Measurements from ENCODE around the gene MISP. TPM values are rescaled to one million over a fixed set of nuclear protein-coding genes. Genes with fewer than 3 reads are reported as not detected.

MISP gene
- total RNA-seq, 1 donor from 2014 or later = 0.18 TPM

DNA sequence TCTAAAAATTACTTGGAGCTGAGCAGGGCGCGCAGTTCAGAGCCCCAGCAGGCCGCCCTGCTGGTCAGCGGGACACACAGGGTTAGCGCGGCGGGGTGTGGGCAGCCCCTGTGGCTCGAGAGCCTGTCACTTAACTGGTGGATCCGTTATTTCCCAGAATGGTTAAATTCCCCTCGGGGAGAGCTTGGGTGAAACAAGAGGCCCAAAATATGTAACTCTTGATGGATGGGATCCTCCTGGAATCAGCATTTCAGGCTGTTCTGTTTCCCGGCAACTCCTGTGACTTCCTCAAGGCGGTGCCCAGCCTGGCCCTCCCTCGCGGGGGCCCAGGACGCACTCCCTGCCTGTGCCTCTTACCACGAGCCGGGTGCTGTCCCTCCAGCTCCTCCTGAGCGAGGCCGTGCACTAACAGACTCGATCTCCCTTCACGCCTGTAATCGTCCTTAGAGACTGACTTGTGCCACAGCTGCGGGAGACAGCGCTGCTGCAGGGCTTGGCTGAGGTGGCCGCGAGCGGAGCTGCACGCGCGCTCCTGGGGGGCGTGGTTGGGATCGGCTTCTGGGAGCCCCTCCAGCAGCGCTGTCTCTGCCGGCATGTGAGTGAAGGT, 56.0 kb downstream of the MISP start:
- no peak for DNase-seq (ENCODE audit: extremely low read depth, low read depth, low spot score)

- no peak for DNase-seq (ENCODE audit: extremely low read depth, low read depth, low spot score)
These were observed 56.9 kb downstream of the MISP start for GRCh38 chr19:807627-808422.

DNA sequence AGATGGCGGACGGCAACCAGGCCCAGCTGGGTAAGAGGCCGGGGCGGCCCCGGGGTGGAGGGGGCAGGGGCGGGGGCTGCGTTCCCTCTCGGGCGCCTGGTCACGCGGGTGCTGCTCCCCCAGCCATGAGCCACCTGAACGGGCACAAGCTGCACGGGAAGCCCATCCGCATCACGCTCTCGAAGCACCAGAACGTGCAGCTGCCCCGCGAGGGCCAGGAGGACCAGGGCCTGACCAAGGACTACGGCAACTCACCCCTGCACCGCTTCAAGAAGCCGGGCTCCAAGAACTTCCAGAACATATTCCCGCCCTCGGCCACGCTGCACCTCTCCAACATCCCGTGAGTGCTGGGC, 57.5 kb downstream of the MISP start:
- no peak for DNase-seq (ENCODE audit: extremely low read depth, low read depth, low spot score)

DNA sequence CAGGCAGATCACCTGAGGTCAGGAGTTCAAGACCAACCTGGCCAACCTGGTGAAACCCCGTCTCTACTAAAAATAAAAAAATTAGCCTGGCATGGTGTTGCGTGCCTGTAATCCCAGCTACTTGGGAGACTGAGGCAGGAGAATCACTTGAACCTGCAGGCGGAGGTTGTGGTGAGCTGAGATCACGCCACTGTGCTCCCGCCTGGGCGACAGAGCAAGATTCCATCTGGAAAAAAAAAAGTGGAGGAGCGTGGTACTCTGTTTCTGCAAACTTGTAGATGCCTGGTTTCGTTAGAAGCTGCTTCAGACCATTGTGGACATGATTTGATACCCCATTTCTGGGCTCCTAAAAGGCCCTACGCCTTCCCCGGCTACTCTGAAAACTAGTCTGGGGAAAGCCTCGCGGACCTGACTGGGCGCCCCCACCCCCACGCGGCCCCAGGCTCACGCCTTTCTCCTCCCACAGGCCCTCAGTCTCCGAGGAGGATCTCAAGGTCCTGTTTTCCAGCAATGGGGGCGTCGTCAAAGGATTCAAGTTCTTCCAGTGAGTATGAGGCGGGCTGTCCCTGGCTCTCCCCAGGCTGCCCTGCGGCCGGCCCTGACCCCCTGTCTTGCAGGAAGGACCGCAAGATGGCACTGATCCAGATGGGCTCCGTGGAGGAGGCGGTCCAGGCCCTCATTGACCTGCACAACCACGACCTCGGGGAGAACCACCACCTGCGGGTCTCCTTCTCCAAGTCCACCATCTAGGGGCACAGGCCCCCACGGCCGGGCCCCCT, 59.4 kb downstream of the MISP start:
- no peak for DNase-seq (ENCODE audit: extremely low read depth, low read depth, low spot score)

GRCh38 chr19:810883-811489, 60.1 kb downstream of the MISP start:
- no peak for DNase-seq (ENCODE audit: extremely low read depth, low read depth, low spot score)

- DNase-seq (ENCODE audit: extremely low read depth, low read depth, low spot score) = no peak
These were observed 60.7 kb downstream of the MISP start for GRCh38 chr19:811506-812048.

GRCh38 chr19:812049-812746, 61.3 kb downstream of the MISP start:
- DNase-seq (ENCODE audit: extremely low read depth, low read depth, low spot score) = no peak

- DNase-seq (ENCODE audit: extremely low read depth, low read depth, low spot score) = no peak
These were observed 61.9 kb downstream of the MISP start for GRCh38 chr19:812747-813218.

- DNase-seq (ENCODE audit: extremely low read depth, low read depth, low spot score) = no peak
These were observed 62.6 kb downstream of the MISP start for GRCh38 chr19:813219-814151.

Other genes starting within 250 kb of the MISP start
- 72.9 and 78.5 TPM in 2 replicates for gene TPGS1, start 243.6 kb upstream of the MISP start, total RNA-seq
- gene CDC34, start 219.4 kb upstream of the MISP start, total RNA-seq = 125 and 148 TPM in 2 replicates
- not detected in 2 replicates for gene GZMM, start 207.1 kb upstream of the MISP start, total RNA-seq
- gene BSG, start 178.5 kb upstream of the MISP start, total RNA-seq = 775 and 881 TPM in 2 replicates
- 1.1 and 2.0 TPM in 2 replicates for gene HCN2, start 161.2 kb upstream of the MISP start, total RNA-seq
- gene POLRMT, start 117.6 kb upstream of the MISP start, total RNA-seq = 30.0 and 56.7 TPM in 2 replicates
- 0.35 TPM in 1 of 2 replicates, not detected in the other for gene FGF22, start 111.2 kb upstream of the MISP start, total RNA-seq
- 86.3 and 108 TPM in 2 replicates for gene RNF126, start 87.9 kb upstream of the MISP start, total RNA-seq
- 171 and 280 TPM in 2 replicates for gene FSTL3, start 74.7 kb upstream of the MISP start, total RNA-seq
- gene PRSS57, start 55.7 kb upstream of the MISP start, total RNA-seq = 2.2 TPM in 1 of 2 replicates, not detected in the other
- 48.9 and 52.8 TPM in 2 replicates for gene PALM, start 42.2 kb upstream of the MISP start, total RNA-seq
- 252 and 331 TPM in 2 replicates for gene PTBP1, start 46.3 kb downstream of the MISP start, total RNA-seq
- 2.3 and 7.5 TPM in 2 replicates for gene PLPPR3, start 70.8 kb downstream of the MISP start, total RNA-seq
- not detected in 2 replicates for gene AZU1, start 76.7 kb downstream of the MISP start, total RNA-seq
- not detected in 2 replicates for gene PRTN3, start 89.9 kb downstream of the MISP start, total RNA-seq
- not detected in 2 replicates for gene ELANE, start 101.2 kb downstream of the MISP start, total RNA-seq
- gene CFD, start 108.6 kb downstream of the MISP start, total RNA-seq = 0.24 and 1.2 TPM in 2 replicates
- gene MED16, start 142.1 kb downstream of the MISP start, total RNA-seq = 48.2 and 57.1 TPM in 2 replicates
- gene RNU6-9, start 142.4 kb downstream of the MISP start, total RNA-seq = not detected in 2 replicates
- gene R3HDM4, start 162.1 kb downstream of the MISP start, total RNA-seq = 63.2 and 75.7 TPM in 2 replicates
- 0.12 TPM in 1 of 2 replicates, not detected in the other for gene KISS1R, start 166.2 kb downstream of the MISP start, total RNA-seq
- gene ARID3A, start 174.9 kb downstream of the MISP start, total RNA-seq = 14.2 and 14.7 TPM in 2 replicates
- gene WDR18, start 233.2 kb downstream of the MISP start, total RNA-seq = 56.8 and 78.7 TPM in 2 replicates
- gene GRIN3B, start 249.3 kb downstream of the MISP start, total RNA-seq = 8.3 and 12.4 TPM in 2 replicates

Measured in glomerular endothelial cell (primary cell).